Activated CD8-positive, alpha-beta T cell treated with anti-CD3 and anti-CD28 coated beads for 36 hours (primary cell): Measurements from ENCODE around the gene THG1L. TPM values are rescaled to one million over a fixed set of nuclear protein-coding genes. Genes with fewer than 3 reads are reported as not detected.
A peak's percentile ranks its signal among the peaks of the same experiment; 100 is the strongest.

Experiments
- ATAC-seq: fragments of 200-7000 bp; cut with Tn5 transposase; one replicate; pipeline ENCODE4 v1.10.0; 2021; ENCODE audit warnings: mild to moderate bottlenecking, moderate library complexity
- CTCF ChIA-PET: fragments of 350-600 bp; sonication (Branson Sonifier 250); formaldehyde crosslinking; loops from one replicate; lab custom pipeline; 2021; ENCODE audit warnings: antibody characterized with exemption; lab: Charles Lee
- POLR2A ChIA-PET: fragments of 350-600 bp; sonication (Branson Sonifier 250); formaldehyde crosslinking; loops from one replicate; lab custom pipeline; 2021; ENCODE audit warnings: antibody characterized with exemption; lab: Charles Lee
- DNase-seq: peaks from one replicate; pipeline ENCODE4 v3.0.0-alpha.2; 2020
- H3K27ac Mint-ChIP-seq: one replicate; pipeline ENCODE4 v1.8.0; 2021; ENCODE audit warnings: mild to moderate bottlenecking, mixed read lengths
- H3K27me3 Mint-ChIP-seq: one replicate; pipeline ENCODE4 v1.8.0; 2021; ENCODE audit warnings: mixed read lengths
- H3K36me3 Mint-ChIP-seq: one replicate; pipeline ENCODE4 v1.8.0; 2021; ENCODE audit warnings: low read depth, mixed read lengths
- H3K4me1 Mint-ChIP-seq: one replicate; pipeline ENCODE4 v1.8.0; 2021; ENCODE audit warnings: low read depth, mixed read lengths
- H3K4me3 Mint-ChIP-seq: one replicate; pipeline ENCODE4 v1.8.0; 2021; ENCODE audit warnings: mild to moderate bottlenecking, moderate library complexity, mixed read lengths
- H3K9me3 Mint-ChIP-seq: one replicate; pipeline ENCODE4 v1.8.0; 2021; ENCODE audit warnings: mixed read lengths
- CTCF ChIP-seq: fragments of 200-600 bp; IDR thresholded peaks from one replicate; pipeline ENCODE4 v1.8.0; 2022; ENCODE audit warnings: antibody characterized with exemption, mild to moderate bottlenecking
- intact Hi-C: fragments of 100-400 bp; cut with micrococcal nuclease; formaldehyde crosslinking; loops from one replicate; pipeline ENCODE4 v1.10.0; 2022
- total RNA-seq, 2 experiments: library from RNA; stranded (reverse); gene quantifications; one replicate each; pipeline ENCODE4 v1.2.3, GENCODE V29; 2021

The THG1L gene
- total RNA-seq, 2 experiments from 2014 or later = 24.9 to 26.6 TPM

GRCh38 chr5:157735991-157736390 lies 4.8 kb downstream of the THG1L start:
- ATAC-seq (no peak), DNase-seq (no peak)
- Mint-ChIP-seq H3K27me3 (no peaks in the 10 kb centered on the region), H3K9me3 (no peaks in the 10 kb centered on the region), H3K4me1 (peaks cover 14% of the 10 kb centered on the region), H3K36me3 (peaks cover 28% of the 10 kb centered on the region), H3K4me3 (no peak overlapping the region), H3K27ac (no peak overlapping the region)
- no peak for TF ChIP-seq CTCF
- intact Hi-C loops = no loop called here
- ChIA-PET POLR2A (interaction anchor here (0.6 kb wide), 1 partner anchor 31 kb away, joined by 3 read pairs; no protein-coding TSS in a partner anchor), CTCF (no interaction called here)

GRCh38 chr5:157739388-157740228 lies 8.4 kb downstream of the THG1L start:
- intact Hi-C loops = loop anchor here (5.0 kb wide), 1 partner anchor 307 kb away; no protein-coding TSS in a partner anchor
- Mint-ChIP-seq H3K4me1 (peaks cover 13% of the 10 kb centered on the region), H3K27me3 (no peaks in the 10 kb centered on the region), H3K36me3 (peaks cover 26% of the 10 kb centered on the region), H3K9me3 (no peaks in the 10 kb centered on the region), H3K4me3 (no peak overlapping the region), H3K27ac (no peak overlapping the region)
- DNase-seq = no peak
- ATAC-seq = no peak
- no peak for TF ChIP-seq CTCF
- ChIA-PET CTCF (interaction anchor here (1.1 to 1.6 kb wide), 3 partner anchors 21 to 307 kb away, joined by 3 to 7 read pairs (median 5); no protein-coding TSS in a partner anchor), POLR2A (no interaction called here)

DNA sequence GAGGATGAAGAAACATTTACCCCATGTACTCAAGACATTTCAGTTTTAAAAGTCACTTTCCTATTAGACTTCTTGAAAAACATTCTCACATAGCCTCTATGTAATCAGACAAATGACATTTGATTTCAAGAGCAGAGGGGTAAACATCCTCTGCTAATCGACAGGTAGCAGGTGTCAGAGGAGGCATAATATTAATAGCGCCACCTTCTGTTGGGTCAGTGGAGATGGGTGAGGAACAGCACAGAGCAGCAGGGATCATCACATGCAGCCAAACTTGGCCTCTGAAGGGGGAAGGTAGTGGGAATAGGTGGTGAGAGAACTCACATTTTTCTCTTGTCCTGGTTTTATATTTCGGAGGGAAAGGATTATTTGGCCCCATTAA lies 9.0 kb downstream of the THG1L start:
- Mint-ChIP-seq H3K4me1 (peaks cover 17% of the 10 kb centered on the region), H3K27ac (no peak overlapping the region), H3K4me3 (no peak overlapping the region), H3K27me3 (no peaks in the 10 kb centered on the region), H3K36me3 (peaks cover 25% of the 10 kb centered on the region), H3K9me3 (no peaks in the 10 kb centered on the region)
- TF ChIP-seq CTCF = peak; percentile 73
- POLR2A ChIA-PET = no interaction called here
- intact Hi-C loops = loop anchor here (5.0 kb wide), 1 partner anchor 308 kb away; no protein-coding TSS in a partner anchor
- CTCF ChIA-PET = interaction anchor here (1.3 to 4.0 kb wide), 4 partner anchors 9 to 308 kb away, joined by 4 to 37 read pairs (median 10); partner anchors contain the start of gene THG1L
- no peak for ATAC-seq
- DNase-seq = peak; percentile 26

DNA sequence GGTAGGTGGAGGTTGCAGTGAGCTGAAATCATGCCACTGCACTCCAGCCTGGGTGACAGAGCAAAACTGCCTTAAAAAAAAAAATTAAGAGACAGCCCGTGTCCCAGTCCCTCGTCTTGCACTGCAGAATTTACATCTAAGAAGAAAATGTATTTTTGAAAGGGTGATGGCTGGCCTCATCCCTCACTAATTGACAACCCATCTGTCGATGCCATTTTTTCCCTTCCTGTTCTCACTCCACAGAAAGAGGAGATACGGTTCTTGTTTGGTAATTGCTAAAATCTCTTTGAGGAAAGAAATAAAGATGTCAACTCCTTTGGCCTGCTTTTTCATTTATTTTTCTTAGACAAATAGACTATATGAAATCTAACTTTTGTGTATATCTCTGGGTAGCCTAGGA lies 9.9 kb downstream of the THG1L start:
- Mint-ChIP-seq H3K4me1 (peaks cover 23% of the 10 kb centered on the region), H3K36me3 (peaks cover 25% of the 10 kb centered on the region), H3K27ac (no peak overlapping the region), H3K4me3 (no peak overlapping the region), H3K9me3 (no peaks in the 10 kb centered on the region), H3K27me3 (no peaks in the 10 kb centered on the region)
- no peak for TF ChIP-seq CTCF
- ChIA-PET CTCF (interaction anchor here (0.6 to 4.0 kb wide), 5 partner anchors 10 to 309 kb away, joined by 3 to 37 read pairs (median 9); partner anchors contain the start of gene THG1L), POLR2A (interaction anchor here (0.6 kb wide), 1 partner anchor 324 kb away, joined by 3 read pairs; no protein-coding TSS in a partner anchor)
- ATAC-seq (no peak), DNase-seq (no peak)
- intact Hi-C loops = loop anchor here (5.0 kb wide), 1 partner anchor 309 kb away; no protein-coding TSS in a partner anchor
